HL-60/S4 treated with retinoic acid at 250 ng/mL for 4 days and 3 days (cell line): ENCODE data around the gene MISP3.

ENCODE experiments used
- in situ Hi-C: fragments of 300-500 bp; cut with MboI; formaldehyde crosslinking; loops from 2 replicates; pipeline ENCODE4 v1.7.0; 2022; ENCODE audit warnings: low sequenced_read_pairs

Gene MISP3

DNA sequence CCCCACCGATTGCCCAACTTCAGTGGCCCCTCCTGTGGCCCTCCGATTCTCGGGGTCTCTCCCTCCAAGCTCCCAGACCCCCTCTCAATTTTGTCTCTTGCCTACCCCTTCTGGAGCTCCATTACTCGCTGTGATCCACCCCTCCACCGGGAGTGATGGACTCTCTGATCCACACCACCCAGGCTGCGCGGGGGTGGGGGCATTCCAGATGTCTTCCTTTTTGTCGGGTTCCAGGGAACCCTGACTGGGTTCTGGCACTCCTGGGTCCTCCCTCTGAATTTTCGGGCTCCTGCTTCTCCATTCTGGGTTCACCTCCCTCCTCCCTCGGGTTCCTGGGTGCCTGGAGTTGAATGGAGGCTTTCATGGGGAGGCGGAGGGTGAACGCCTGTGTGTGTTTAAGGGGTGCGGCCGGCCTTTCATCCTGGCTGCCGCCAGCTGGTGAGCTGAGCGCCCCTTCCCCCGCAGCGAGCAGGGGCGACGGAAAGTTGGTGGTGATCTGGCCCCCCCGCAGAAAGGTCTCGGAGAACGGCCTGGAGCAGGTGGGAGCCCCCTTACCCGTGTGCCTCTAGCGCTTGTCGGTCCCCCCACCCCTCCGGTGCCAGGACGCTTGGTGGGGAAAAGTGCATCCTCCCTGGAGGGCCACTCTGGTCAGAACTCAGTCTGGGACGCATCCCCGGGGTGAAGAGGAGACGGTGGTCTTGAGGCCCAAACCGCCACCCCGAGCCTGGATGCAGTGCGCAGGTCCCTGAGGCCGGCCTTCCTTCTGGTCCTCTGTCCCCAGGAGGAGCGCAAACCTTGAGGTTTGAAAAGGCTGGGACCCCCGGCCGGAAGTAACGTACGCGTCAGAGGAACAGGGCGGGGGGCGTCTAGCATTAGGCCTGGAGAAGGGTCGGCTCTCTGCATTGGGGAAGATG, 1.6 kb downstream of the MISP3 start:
- in situ Hi-C loops = loop anchor here (25.0 kb wide), 2 partner anchors 187 to 462 kb away; partner anchors contain the start of gene NANOS3

- in situ Hi-C loops = no loop called here
Observed at GRCh38 chr19:14078411-14078810, 5.8 kb downstream of the MISP3 start.

- in situ Hi-C loops = no loop called here
Observed at GRCh38 chr19:14080887-14081796, 8.6 kb downstream of the MISP3 start.

- in situ Hi-C loops = no loop called here
Observed at GRCh38 chr19:14081797-14082674, 9.4 kb downstream of the MISP3 start.

- in situ Hi-C loops = no loop called here
Observed at GRCh38 chr19:14082675-14082960, 10.0 kb downstream of the MISP3 start.

DNA sequence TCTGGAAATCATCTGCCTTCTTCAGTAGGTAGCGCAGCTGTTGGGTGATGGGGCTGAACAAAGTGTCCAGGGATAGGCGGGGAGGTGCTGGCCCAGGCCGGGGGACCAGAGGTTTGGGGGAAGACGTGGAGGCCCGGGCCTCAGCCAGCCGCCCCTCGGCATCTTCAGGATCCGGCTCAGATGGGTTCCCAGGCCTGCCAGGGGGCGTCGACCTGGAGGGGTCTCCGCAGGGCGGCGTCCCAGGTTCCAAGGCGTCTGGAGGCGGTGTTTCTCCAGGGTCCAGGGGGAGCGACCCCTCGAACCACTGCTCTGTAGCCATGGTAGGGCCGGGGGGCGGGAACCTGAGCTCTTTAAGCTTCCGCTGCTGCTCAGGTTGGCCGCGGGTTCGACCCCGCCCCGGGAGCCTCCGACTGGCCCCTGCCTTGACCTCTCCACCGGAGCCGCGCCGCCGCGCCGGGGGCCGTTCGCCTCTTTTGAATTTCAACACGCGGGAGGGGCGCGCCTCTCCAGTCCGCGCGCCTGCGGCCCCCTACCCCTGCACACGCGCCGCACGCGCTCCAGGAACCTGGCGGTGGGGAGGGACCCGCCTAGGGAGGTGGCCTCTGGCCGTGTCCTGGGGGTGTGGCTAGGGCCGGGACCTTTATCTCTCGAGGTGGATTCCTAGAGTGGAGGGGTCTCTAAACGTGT, 12.9 kb downstream of the MISP3 start, which contains the start of gene C19orf67:
TSS of gene C19orf67 (minus strand) at position 475 of the 687 bp plus-strand sequence. CDS start at position 319, 156 bp downstream.
- in situ Hi-C loops = no loop called here

DNA sequence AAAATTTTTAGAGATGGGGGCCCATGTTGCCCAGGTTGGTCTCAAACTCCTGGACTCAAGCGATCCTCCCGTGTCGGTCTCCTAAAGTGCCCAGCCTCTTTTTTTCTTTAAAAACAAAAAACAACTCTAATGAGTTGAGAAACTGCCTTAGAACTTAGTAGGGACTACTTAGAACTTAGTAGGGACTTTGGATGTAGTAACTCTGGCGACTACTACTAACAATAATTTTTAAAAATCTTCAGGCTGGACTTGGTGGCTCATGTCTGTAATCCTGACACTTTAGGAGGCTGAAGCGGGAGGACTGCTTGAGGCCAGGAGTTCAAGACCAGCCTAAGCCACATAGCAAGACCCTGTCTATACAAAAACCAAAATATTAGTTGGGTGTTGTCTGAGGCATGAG, 13.5 kb downstream of the MISP3 start:
- in situ Hi-C loops = no loop called here

- in situ Hi-C loops = no loop called here
Observed at GRCh38 chr19:14088634-14089411, 16.2 kb downstream of the MISP3 start.

- in situ Hi-C loops = no loop called here
Observed at GRCh38 chr19:14089412-14089661, 16.8 kb downstream of the MISP3 start.

DNA sequence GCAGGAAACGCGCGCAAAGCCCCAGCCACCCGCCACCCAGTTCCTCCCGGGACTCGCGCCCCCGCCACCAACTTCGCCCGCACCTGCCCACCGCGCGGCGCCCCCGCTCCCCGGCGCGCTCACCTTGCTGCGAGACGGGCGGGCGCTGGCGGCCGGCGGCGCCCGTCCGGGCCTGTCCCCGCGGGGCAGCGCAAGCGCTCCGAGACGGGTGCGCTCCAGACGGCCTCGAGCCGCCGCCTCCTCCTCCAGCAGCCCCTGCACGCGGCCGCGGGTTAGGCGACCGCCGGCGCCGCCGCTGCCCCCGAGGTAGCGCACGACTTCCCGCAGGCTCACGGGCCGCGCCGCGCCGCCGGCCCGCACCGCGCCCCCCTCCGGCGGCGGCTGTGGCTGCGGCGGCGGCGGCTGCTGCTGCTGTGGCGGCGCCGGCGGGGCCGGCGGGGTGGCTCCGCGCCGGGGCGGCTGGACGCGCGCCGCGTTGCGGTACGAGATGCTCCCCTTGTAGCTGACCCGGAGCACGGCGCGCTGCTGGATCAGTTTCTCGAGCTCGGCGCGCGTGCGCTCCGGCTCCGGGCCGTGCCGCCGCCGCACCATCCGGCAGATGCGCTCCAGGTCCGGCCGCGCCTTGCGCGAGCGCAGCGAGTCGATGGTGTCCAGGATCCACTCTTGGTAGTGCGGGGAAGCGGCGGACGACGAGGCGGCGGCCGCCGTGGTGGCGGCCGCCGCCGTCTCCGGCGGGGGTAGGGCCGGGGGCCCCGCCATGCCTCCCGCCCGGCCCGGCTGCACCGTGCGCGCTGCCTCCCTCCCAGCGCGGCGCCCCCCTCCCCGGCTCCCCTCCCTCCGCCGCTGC, 17.3 kb downstream of the MISP3 start:
- in situ Hi-C loops = no loop called here

DNA sequence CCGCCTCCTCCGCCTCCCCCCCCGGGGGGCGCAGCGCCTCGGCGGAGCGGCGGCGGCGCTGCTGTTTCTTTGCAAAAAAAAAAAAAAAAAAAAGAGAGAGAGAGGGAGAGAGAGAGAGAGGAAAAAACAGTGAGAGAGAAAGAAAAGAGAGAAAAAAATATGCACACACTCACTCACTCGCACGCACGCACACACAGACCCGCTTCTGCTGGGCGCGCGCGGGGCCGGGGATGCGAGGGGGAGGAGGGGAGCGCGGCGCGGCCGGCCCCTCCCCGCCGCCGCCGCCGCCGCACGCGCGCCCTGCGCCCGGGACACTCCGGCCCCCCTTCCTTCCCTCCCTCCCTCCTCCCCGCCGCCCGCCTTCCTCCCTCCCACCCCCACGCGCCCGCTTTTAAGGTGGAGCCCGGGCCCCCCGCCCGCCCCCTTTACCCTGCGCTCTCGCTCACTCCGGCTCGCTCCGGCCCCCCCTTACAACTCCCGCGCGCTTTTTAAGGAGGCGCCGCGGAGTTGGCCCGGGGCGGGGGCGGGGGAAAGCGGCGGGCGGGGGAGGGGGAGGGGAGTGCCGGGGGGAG, 18.0 kb downstream of the MISP3 start, which contains the start of gene SAMD1:
TSS of gene SAMD1 (minus strand) at position 243 of the 572 bp plus-strand sequence.
- in situ Hi-C loops = no loop called here

- in situ Hi-C loops = no loop called here
Observed at GRCh38 chr19:14091081-14091812, 18.7 kb downstream of the MISP3 start.

GRCh38 chr19:14091813-14092462, 19.4 kb downstream of the MISP3 start:
- in situ Hi-C loops = no loop called here

DNA sequence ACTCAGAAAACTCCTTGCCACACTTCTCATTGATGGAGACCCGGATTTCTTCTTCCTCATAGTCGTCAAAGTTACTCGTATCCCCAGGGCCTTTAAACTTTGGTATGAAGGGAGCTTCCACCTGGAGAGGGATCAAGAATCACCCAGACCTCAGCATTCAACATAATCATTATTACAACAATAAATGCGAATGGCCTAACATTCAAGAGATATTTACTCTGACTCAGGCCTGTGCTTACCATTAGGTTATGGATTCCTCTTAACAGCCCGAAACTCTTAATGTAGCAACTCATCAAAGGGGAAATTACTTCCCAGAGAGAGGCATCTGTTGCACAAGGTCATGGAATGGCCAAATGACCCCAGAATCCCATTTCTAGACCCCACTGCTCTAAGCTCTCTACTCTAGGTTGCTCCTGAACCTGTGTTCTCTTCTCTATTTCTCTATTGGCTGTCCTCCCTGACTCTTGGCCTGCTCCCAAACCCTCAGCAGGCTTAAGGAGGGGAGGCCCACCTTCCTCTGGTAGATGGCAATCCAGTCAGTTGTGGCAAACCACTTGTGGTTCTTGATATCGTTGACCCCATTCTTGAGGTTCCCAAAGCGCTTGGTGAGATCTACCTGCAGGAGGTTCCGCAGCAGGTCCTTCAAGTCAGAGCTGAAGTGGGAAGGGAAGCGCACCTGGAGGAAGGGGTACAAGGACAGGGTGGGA, 20.7 kb downstream of the MISP3 start:
- in situ Hi-C loops = no loop called here

GRCh38 chr19:14094854-14095253, 22.3 kb downstream of the MISP3 start:
- in situ Hi-C loops = no loop called here

DNA sequence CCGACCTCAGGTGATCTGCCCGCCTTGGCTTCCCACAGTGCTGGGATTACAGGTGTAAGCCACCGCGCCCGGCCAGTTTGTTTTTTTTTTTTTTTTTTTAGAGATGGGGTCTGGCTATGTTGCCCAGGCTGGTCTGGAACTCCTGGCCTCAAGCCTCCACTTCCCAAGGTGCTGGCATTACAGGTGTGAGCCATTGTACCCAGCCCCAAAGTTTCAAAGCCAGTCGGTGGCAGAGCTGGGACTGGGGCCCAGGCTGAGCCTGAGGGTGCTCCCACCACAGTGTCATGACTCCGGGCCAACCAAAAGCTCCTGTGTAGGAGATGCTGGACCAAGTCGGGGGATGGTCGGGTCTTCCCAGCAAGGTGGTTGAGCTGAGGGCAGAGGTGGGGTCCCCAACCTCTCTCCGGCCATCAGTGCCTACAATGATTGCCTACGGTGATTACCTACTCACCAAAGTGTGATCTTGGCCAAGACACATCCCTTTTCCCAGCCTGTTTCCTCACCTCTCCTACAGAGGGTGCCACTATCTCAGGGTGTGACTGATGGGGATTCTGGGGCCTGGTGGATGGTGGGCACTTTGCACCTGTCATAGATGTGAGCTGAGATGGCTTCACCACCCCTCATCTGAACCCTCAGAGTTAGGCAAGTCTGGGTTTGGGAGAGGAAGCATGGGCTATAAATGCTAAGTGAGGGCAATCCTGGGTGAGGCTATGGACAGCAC, 23.8 kb downstream of the MISP3 start:
- in situ Hi-C loops = no loop called here
